ENCODE results near the gene PPP1R26. TPM values are rescaled to one million over a fixed set of nuclear protein-coding genes. Genes with fewer than 3 reads are reported as not detected.
A peak's percentile ranks its signal among the peaks of the same experiment; 100 is the strongest.

The PPP1R26 gene
- total and polyA plus RNA-seq, 12 donors, result 3.3 to 34.8 (median 15.8) TPM

- no peaks in the 10 kb centered on the region for H3K9me3 ChIP-seq (replicated peaks in 1 of 3)
- DNase-seq, result no peak
- H3K36me3 ChIP-seq (replicated peaks in 1 of 2), result peaks cover 0 to 26% of the 10 kb centered on the region in 2 donors
- peaks cover 18% of the 10 kb centered on the region in 2 donors for H3K4me1 ChIP-seq (replicated peaks in 1 of 2)
- WGBS, 4 donors, result 0 to 2% (median 0%) methylated on average over 8 to 29 of the region's 29 CpGs
- TF ChIP-seq CTCF (IDR thresholded peaks at IDR 0.05) (no peak), POLR2A (IDR thresholded peaks at IDR 0.05) (no peak)
- intact Hi-C loops (cut with DNase I), result no loop called here
- peak overlapping the region in 4 of 5 donors; percentile 41 to 87 (median 72) for H3K27ac ChIP-seq
- peak overlapping the region in 3 of 4 donors; percentile 87 to 91 (median 89) for H3K4me3 ChIP-seq
- no peaks in the 10 kb centered on the region for H3K27me3 ChIP-seq
Measured at GRCh38 chr9:135500071-135500524, 20.5 kb downstream of the PPP1R26 start.

- TF ChIP-seq POLR2A (IDR thresholded peaks at IDR 0.05) (peak in 1 of 2 donors; percentile 54), CTCF (IDR thresholded peaks at IDR 0.05) (peak; percentile 59 to 91 (median 81))
- Histone ChIP-seq H3K4me3 (peak within 1 kb of the TSS; percentile 67 to 91 (median 88)), H3K4me1 (replicated peaks in 1 of 2) (peaks cover 18% of the 10 kb centered on the region in 2 donors), H3K27me3 (no peaks in the 10 kb centered on the region), H3K9me3 (replicated peaks in 1 of 3) (no peaks in the 10 kb centered on the region), H3K36me3 (replicated peaks in 1 of 2) (peaks cover 0 to 26% of the 10 kb centered on the region in 2 donors), H3K27ac (peak within 1 kb of the TSS in 4 of 5 donors; percentile 54 to 87 (median 72))
- intact Hi-C loops (cut with DNase I), result no loop called here
- 0 to 1% (median 1%) methylated on average over 32 to 92 of the region's 92 CpGs; no CpG with 5 or more reads in 1 of the 4 donors for WGBS, 4 donors
- DNase-seq, result peak; percentile 87 to 90 (median 89)
Measured at GRCh38 chr9:135500525-135501260, 21.1 kb downstream of the PPP1R26 start, which contains the start of gene MRPS2. Gene MRPS2, plus strand, starts transcription at chr9:135500682. Its CDS starts 29 bp downstream, at chr9:135500711.

GRCh38 chr9:135501261-135502167 lies 21.9 kb downstream of the PPP1R26 start:
- H3K27ac ChIP-seq, result peak overlapping the region in 3 of 5 donors; percentile 61 to 87 (median 82)
- WGBS, 4 donors, result 39 to 45% (median 43%) methylated on average over 23 to 38 of the region's 38 CpGs
- TF ChIP-seq CTCF (IDR thresholded peaks at IDR 0.05) (no peak), POLR2A (IDR thresholded peaks at IDR 0.05) (no peak)
- peaks cover 18% of the 10 kb centered on the region in 2 donors for H3K4me1 ChIP-seq (replicated peaks in 1 of 2)
- peak overlapping the region; percentile 67 to 91 (median 88) for H3K4me3 ChIP-seq
- H3K9me3 ChIP-seq (replicated peaks in 1 of 3), result no peaks in the 10 kb centered on the region
- intact Hi-C loops (cut with DNase I), result no loop called here
- H3K27me3 ChIP-seq, result no peaks in the 10 kb centered on the region
- DNase-seq, result peak in 2 of 7 donors; percentile 15 to 77
- peaks cover 0 to 26% of the 10 kb centered on the region in 2 donors for H3K36me3 ChIP-seq (replicated peaks in 1 of 2)
